HepG2 (cell line): ENCODE results near the gene LRSAM1. TPM values are rescaled to one million over a fixed set of nuclear protein-coding genes. Genes with fewer than 3 reads are reported as not detected.

Experiments used
- ARID5B ChIP-seq: IDR thresholded peaks from 2 replicates; pipeline ENCODE4 v1.4.0; 2020; ENCODE audit warnings: mild to moderate bottlenecking, missing genetic modification reagents
- GABPA ChIP-seq, 2 experiments: IDR thresholded peaks; 2 replicates each; pipeline ENCODE4 v1.6.1; 2011 to 2016; ENCODE audit warnings: low read depth in 2 of 2, low read length in 1 of 2, missing biosample characterization in 1 of 2, missing genetic modification characterization in 1 of 2
- KLF9 ChIP-seq: IDR thresholded peaks from 2 replicates; pipeline ENCODE4 v1.6.1; 2016; ENCODE audit warnings: low read depth
- MXI1 ChIP-seq: IDR thresholded peaks from 3 replicates; pipeline ENCODE4 v1.6.1; 2012; ENCODE audit warnings: low read depth, low read length, inconsistent platforms, borderline replicate concordance
- NFE2L2 ChIP-seq: fragments of 150-350 bp; IDR thresholded peaks from 2 replicates; pipeline ENCODE4 v1.6.1; 2014; ENCODE audit warnings: low read length
- NR1H2 ChIP-seq: sonication (generic); formaldehyde crosslinking; IDR thresholded peaks from 2 replicates; pipeline ENCODE4 v1.8.1; 2022; ENCODE audit warnings: low read depth, missing genetic modification reagents, borderline replicate concordance
- REXO4 ChIP-seq: sonication (generic); formaldehyde crosslinking; IDR thresholded peaks from 2 replicates; pipeline ENCODE4 v1.8.0; 2022; ENCODE audit warnings: missing genetic modification reagents, mild to moderate bottlenecking, borderline replicate concordance
- TAF1 ChIP-seq: sonication (generic); formaldehyde crosslinking; IDR thresholded peaks from 2 replicates; pipeline ENCODE4 v1.4.0; 2020; ENCODE audit warnings: missing genetic modification reagents
- TBL1XR1 ChIP-seq: fragments of 150-350 bp; IDR thresholded peaks from 2 replicates; pipeline ENCODE4 v1.6.1; 2014; ENCODE audit warnings: borderline replicate concordance, low read length; ENCODE audit not compliant: partially characterized antibody
- TCF7 ChIP-seq: sonication (generic); IDR thresholded peaks from 2 replicates; pipeline ENCODE4 v1.6.1; 2016; ENCODE audit warnings: antibody characterized with exemption, low read depth
- ZBTB20 ChIP-seq: sonication (generic); formaldehyde crosslinking; IDR thresholded peaks from 2 replicates; pipeline ENCODE4 v1.8.1; 2023; ENCODE audit warnings: missing genetic modification reagents, low read depth, mild to moderate bottlenecking, borderline replicate concordance
- ZBTB7B ChIP-seq: sonication (generic); formaldehyde crosslinking; IDR thresholded peaks from 2 replicates; pipeline ENCODE4 v1.4.0; 2020; ENCODE audit warnings: missing genetic modification reagents
- ZC3H13 ChIP-seq: sonication (generic); formaldehyde crosslinking; IDR thresholded peaks from 2 replicates; pipeline ENCODE4 v1.8.1; 2023; ENCODE audit warnings: mild to moderate bottlenecking, missing genetic modification reagents, moderate library complexity
- ZFP90 ChIP-seq: sonication (generic); formaldehyde crosslinking; IDR thresholded peaks from 2 replicates; pipeline ENCODE4 v1.8.0; 2022; ENCODE audit warnings: missing genetic modification reagents, mild to moderate bottlenecking, inconsistent platforms, borderline replicate concordance
- ZNF121 ChIP-seq: sonication (generic); formaldehyde crosslinking; IDR thresholded peaks from 2 replicates; pipeline ENCODE4 v1.5.0; 2020; ENCODE audit warnings: mild to moderate bottlenecking, missing genetic modification reagents
- ZNF251 ChIP-seq: sonication (generic); formaldehyde crosslinking; IDR thresholded peaks from 2 replicates; pipeline ENCODE4 v1.9.0; 2021; ENCODE audit warnings: mild to moderate bottlenecking, missing genetic modification reagents
- ZNF354B ChIP-seq: sonication (generic); formaldehyde crosslinking; IDR thresholded peaks from 2 replicates; pipeline ENCODE4 v1.8.0; 2022; ENCODE audit warnings: mild to moderate bottlenecking, missing genetic modification reagents
- ZNF615 ChIP-seq: sonication (generic); formaldehyde crosslinking; IDR thresholded peaks from 2 replicates; pipeline ENCODE4 v1.5.0; 2020; ENCODE audit warnings: mild to moderate bottlenecking, missing genetic modification reagents, borderline replicate concordance
- ZNF800 ChIP-seq: sonication (generic); formaldehyde crosslinking; IDR thresholded peaks from 2 replicates; pipeline ENCODE4 v1.4.0; 2020; ENCODE audit warnings: missing genetic modification reagents
- ZSCAN20 ChIP-seq: sonication (generic); formaldehyde crosslinking; IDR thresholded peaks from 2 replicates; pipeline ENCODE4 v1.4.0; 2020; ENCODE audit warnings: missing genetic modification reagents, mild to moderate bottlenecking, borderline replicate concordance
- ZSCAN29 ChIP-seq: sonication (generic); formaldehyde crosslinking; conservative IDR thresholded peaks from 2 replicates; pipeline ENCODE4 v1.4.0; 2020; ENCODE audit warnings: mild to moderate bottlenecking, missing genetic modification reagents
- polyA plus RNA-seq, 8 experiments: library from polyadenylated mRNA; depleted of rRNA in 3 of 8; stranded (reverse) in 7 of 8; unstranded in 1 of 8; fragments of >200 nt; fragmentation: Illumina TruSeq in 4 of 8; extraction: Trizol in 4 of 8; gene quantifications; 2 replicates each; pipeline versions ENCODE4 v1.2.1 to v1.2.3, GENCODE V29; 2011 to 2016; ENCODE audit warnings: low read depth in 4 of 8, missing spikeins in 1 of 8, mixed read lengths in 1 of 8; ENCODE audit not compliant: insufficient read depth in 1 of 8
- total RNA-seq, 5 experiments: library from RNA; depleted of rRNA; stranded (reverse); fragments of >200 nt; fragmentation: Illumina TruSeq; extraction: Trizol; gene quantifications; 2 replicates each; pipeline ENCODE4 v1.2.3, GENCODE V29; 2016; ENCODE audit warnings: low read depth in 1 of 5
- TF ChIP-seq, protein P1 (sequence below): sonication (generic); formaldehyde crosslinking; IDR thresholded peaks from 2 replicates; pipeline ENCODE4 v1.5.1; 2020; ENCODE audit warnings: missing genetic modification reagents, mild to moderate bottlenecking, borderline replicate concordance
- TF ChIP-seq, protein P2 (sequence below): sonication (generic); IDR thresholded peaks from 2 replicates; pipeline ENCODE4 v1.6.1; 2016; ENCODE audit warnings: low read depth, borderline replicate concordance

LRSAM1 gene
- total and polyA plus RNA-seq, 2 of the 13 experiments (the other 11 are each of a cell fraction or from before 2014, with no cell fraction given), result 8.7 to 10.2 TPM

GRCh38 chr9:127548352-127548881 lies 97.1 kb downstream of the LRSAM1 start (continued):
- no peak for TF ChIP-seq GABPA (IDR thresholded peaks at IDR 0.05; ENCODE audit: low read depth, low read length)
- 0 out of 2 replicates have a peak, but pooled peaks have one; percentile 42 for TF ChIP-seq GABPA (CRISPR knock-in tag; IDR thresholded peaks at IDR 0.05; ENCODE audit: low read depth)
- TF ChIP-seq REXO4, result no peak
- TF ChIP-seq ZNF354B (CRISPR knock-in tag), result no peak
- no peak for TF ChIP-seq KLF9 (CRISPR knock-in tag)
- no peak for TF ChIP-seq ZC3H13
- TF ChIP-seq ZNF251 (CRISPR knock-in tag), result no peak
- TF ChIP-seq TCF7, result no peak
- peak; percentile 83 for TF ChIP-seq ARID5B (CRISPR knock-in tag)
- TF ChIP-seq ZSCAN29, result no peak
- no peak for TF ChIP-seq NR1H2 (CRISPR knock-in tag)
- no peak for TF ChIP-seq ZNF615 (CRISPR knock-in tag)
- no peak for TF ChIP-seq ZNF800 (CRISPR knock-in tag)
- TF ChIP-seq ZFP90, result no peak
- TF ChIP-seq TBL1XR1, result no peak
- TF ChIP-seq MXI1, result peak; percentile 46; the same call in 1 of the 3 replicates
- TF ChIP-seq ZBTB20 (CRISPR knock-in tag), result no peak
- TF ChIP-seq TAF1 (CRISPR knock-in tag), result 0 out of 2 replicates have a peak, but pooled peaks have one; percentile 25
- TF ChIP-seq, protein P1, sequence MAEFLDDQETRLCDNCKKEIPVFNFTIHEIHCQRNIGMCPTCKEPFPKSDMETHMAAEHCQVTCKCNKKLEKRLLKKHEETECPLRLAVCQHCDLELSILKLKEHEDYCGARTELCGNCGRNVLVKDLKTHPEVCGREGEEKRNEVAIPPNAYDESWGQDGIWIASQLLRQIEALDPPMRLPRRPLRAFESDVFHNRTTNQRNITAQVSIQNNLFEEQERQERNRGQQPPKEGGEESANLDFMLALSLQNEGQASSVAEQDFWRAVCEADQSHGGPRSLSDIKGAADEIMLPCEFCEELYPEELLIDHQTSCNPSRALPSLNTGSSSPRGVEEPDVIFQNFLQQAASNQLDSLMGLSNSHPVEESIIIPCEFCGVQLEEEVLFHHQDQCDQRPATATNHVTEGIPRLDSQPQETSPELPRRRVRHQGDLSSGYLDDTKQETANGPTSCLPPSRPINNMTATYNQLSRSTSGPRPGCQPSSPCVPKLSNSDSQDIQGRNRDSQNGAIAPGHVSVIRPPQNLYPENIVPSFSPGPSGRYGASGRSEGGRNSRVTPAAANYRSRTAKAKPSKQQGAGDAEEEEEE (CRISPR knock-in tag), result no peak
- no peak for TF ChIP-seq ZBTB7B
- no peak for TF ChIP-seq NFE2L2
- no peak for TF ChIP-seq ZNF121 (CRISPR knock-in tag)
- TF ChIP-seq, protein P2, sequence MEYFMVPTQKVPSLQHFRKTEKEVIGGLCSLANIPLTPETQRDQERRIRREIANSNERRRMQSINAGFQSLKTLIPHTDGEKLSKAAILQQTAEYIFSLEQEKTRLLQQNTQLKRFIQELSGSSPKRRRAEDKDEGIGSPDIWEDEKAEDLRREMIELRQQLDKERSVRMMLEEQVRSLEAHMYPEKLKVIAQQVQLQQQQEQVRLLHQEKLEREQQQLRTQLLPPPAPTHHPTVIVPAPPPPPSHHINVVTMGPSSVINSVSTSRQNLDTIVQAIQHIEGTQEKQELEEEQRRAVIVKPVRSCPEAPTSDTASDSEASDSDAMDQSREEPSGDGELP, result peak; percentile 27; the same call in 1 of the 2 replicates
- no peak for TF ChIP-seq ZSCAN20
